Measurements from ENCODE around the gene SEPTIN1.
"Not testable (repeated sequence)": the region's sequence is repeated elsewhere in the genome, so short reads cannot be mapped to it uniquely, and the experiment has no call there.

The SEPTIN1 gene

DNA sequence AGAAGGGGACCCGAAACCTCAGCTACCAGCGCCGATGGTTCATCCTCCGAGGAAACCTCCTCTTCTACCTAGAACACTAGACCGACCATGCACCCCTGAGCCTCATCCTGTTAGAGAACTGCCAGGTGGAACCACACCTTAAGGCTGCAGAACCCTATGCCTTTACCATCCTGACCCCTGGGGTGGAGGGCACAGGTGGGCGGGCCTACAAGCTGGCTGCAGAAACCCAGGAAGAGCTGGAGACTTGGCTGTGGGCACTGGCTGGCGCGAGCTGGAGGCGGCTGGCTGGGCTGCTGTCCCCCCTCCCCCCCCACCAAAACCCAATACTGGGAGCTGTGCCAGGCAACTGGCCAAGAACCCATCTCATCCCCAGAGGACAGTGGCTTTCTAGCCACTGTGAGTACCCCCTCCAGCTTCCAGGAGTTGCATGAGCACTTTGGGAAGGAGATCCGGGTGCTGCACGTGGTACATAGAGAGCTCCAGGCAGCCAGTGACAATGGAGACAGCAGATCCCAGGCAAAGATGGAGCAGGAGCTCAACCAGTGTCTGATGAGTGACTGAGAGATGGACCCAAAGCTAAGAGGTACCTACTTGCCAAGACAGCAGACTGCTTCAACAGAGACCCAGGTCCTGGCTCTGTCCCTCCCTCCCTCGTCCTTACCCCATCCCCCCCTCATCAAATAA, 25.8 kb downstream of the SEPTIN1 start:
- DNase-seq = no peak

DNA sequence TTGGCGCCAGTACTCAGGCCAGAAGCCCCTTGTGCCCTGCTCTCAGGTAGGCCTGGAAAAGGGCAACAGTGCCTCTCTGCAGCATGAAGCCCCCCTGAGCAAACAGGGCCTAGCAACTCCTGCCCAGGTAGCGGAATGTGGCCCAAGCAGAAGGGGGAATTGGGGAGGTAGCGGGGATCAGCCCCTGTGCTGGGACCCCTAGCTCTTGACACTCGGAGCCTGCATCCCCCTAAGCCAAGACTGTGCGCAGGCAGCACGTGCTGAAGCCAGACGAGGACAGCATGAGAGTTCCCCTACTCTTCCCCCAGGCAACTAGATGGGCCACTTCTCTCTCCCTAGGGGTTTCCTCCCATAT, 26.4 kb downstream of the SEPTIN1 start:
- no peak for DNase-seq

DNA sequence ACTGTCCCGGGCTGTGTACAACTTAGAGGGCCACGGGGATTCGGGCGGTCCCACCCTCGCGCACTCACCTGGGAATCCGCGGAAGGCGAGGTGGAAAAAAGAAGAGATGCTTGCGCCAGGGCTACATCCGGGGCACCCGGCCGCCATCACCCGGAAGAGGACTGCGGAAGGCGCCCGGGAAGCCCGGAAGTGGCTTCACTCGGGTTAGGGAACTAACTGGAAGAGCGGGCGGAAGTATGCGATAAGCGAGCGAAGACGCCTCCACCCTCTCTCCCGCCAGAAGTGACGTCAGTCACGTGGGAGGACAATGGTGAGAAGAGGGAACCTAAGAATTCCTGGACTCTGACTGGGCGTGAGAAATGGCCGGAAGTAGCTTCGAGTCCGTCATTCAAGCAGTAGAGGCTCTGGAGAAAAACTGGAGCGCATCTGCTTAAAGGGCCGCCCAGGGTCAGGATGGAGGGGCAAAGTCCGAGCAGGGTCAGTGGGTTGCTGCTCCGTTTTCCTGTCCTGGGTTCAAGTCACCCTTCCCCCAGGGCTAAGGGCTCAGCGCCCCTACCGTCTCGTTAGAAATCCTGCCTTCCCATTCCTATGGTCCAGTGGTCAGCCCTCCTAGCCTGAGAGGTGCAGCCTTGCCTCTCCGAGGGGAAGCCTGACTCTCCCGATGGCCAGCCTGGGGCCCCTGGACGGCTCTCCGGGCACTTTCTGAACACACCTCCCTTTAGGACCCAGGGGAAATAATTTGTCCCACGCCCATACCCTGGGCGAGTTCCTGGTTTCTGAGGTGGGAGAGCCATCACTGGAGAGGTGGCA, 27.0 kb downstream of the SEPTIN1 start, which contains the start of gene CD2BP2:
Gene CD2BP2, minus strand, starts transcription at position 165 of the 810 bp plus-strand sequence. CDS start 627 bp downstream, outside the sequence.
- DNase-seq = peak; percentile 90

DNA sequence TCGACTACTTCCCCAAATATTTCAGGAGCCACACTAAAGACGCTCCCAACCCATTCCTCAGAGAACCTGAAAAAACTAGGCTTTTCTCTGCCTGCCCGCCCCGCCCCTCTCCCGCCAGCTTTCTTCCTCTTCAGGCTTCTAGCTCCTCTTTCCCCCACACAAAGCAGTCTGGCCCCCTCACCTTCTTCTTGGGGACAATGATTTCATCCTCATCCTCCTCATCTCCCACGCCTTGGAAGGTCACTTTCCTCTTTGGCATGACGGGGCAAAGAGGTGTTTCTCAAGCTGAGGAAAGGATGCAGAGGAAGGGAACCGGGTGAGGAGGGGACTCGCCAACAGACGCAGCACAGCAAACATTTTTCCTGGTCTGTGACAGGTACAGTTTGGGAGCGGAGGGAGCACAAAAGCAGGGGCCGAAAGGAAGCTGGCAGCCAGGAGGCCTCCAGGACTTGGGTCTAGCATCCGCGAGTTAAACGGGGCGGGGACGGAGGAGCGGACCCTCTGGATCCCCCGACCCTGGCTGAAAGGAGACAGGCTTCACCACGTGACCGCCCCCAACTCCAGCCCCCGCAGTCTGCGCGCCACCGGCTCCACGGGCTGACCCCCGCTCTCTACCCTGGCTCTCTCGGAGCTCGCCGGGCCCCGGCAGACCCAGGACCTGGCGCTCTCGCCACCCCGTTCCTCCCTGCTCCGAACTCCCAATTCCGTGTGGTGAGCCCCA, 27.8 kb downstream of the SEPTIN1 start:
- no peak for DNase-seq

DNA sequence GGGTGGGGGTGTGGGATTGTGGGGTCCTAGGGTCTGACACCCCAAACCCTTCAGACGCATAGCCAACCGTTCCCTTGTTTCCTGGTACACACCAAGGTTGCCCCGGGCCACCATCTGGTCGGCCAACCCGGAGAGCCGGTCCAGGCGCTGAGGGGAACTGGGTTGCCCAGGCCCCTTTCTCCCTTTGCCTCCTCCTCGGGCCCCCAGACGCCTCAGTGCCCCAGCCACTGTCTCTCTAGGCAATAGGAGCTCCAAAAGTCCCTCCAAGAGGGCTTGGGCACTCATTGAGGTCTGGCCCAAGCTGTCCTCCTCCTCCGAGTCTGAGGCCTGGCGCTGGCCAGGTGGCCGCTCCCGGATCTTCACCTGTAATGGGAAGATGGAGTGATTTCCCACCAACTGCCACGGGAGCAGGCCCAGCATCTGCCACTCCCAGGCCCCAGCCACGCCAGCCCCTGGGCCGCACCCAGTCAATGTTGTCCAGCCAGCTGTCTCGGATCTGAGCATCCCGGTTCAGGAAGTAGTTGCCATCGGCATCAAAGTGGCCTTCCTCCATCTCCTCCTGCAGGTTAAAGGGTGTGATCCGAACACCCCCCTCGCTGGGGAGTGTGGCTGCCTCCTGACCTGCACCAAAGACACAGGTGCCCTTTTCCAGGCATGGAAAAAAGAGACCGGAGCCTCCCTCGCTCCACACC, 28.8 kb downstream of the SEPTIN1 start:
- DNase-seq = no peak

DNA sequence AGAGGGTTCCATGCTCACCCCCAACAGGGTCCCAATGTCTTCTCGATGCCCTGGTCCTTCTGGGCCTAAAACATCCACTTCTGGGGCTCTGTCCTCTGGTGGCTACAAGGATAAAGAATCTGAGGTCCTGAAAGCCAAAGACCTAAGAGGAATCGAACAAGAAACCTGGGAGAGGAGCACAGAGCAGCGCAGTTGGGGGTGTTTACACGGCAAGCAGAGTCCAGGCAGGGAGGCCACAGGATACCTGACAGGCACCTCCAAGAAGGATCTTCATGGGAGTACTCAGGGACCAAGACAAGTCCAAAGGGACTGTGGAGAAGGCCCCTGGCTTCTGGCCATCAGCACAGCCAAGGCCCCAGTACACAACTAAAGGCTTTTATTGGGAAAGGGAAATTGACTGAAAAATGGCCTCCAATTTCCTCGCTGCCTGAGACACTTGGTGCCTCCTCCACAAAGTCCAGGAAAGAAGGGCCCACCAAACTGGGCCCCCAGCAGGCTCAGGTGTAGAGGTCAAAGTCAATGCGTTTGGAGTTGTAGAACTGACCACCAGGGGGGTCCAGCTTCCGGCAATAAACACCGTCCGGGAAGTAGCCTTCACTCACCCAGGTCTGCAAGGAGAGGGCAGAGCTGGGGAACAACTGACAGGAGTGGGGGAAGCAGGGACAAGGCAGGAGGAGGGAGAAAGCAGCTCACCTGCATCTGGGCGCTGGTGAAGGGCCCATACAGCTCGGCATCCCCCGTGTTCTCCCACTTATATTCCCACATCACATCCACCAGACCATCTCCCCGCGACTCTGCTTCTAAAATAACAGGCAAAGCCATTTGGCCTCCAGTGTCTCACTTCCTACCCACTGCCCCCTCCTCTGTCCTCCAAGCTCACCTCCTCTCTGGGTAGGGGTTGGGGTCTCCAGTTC, 29.6 kb downstream of the SEPTIN1 start:
- no peak for DNase-seq

DNA sequence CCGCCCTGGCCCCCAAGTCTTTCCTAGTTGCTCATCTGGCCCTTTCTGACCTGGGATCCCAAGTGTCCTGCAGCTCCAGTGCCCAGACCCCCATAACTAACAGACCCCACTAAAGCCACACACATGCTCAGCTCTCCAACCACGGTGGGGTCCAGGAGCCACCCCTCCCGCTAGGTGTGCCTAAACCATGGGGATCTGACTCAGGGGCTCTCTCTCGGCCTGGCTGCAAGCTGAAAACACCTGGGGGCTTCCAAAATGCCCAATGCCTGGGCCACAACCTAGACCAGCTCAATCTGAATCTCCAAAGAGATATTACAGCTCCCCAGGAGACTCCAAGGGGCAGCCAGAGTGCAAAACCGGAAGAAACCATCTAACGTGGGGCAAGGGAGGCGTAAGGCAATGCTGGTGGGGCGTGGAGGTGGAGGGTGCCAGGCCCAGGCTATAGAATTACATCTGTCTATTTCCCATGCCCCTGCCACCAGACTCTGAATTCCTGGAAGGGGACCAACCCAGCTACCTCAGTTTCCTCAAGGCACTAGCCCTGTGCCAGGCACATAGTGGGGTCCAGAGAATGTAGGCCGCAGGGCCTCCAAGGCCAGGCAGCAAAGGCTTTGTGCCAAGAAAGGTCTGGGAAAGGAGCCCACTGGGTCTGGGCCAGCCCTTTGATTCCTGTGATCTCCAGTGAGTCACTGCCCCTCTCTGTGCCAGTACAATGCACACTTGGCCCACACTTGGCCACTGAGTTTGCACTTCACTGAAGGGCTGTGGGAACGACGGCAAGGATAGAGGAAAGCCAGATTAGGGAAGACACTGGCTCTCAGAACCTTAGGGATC, 30.6 kb downstream of the SEPTIN1 start:
- DNase-seq = no peak

DNA sequence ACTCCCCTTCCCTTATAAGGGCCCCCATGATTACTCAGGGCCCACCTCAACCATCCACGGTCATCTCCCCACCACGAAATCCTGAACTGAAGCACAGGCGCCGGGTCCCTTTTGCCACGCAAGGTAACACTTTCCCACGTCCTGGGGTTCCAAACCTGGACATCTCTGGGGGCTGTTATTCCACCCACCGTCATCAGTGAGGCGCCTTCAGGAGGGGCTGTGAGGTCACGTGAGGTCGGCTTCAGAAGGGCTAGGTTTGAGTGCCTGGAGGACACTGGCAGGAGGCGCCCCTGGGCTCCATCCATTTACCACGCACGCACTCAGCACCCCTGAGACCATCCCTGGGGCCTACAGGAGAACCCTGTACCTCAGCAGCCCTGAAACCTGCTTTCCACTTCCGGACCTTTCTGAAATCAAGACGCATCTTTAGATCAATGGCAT, 31.3 kb downstream of the SEPTIN1 start:
- DNase-seq = no peak

DNA sequence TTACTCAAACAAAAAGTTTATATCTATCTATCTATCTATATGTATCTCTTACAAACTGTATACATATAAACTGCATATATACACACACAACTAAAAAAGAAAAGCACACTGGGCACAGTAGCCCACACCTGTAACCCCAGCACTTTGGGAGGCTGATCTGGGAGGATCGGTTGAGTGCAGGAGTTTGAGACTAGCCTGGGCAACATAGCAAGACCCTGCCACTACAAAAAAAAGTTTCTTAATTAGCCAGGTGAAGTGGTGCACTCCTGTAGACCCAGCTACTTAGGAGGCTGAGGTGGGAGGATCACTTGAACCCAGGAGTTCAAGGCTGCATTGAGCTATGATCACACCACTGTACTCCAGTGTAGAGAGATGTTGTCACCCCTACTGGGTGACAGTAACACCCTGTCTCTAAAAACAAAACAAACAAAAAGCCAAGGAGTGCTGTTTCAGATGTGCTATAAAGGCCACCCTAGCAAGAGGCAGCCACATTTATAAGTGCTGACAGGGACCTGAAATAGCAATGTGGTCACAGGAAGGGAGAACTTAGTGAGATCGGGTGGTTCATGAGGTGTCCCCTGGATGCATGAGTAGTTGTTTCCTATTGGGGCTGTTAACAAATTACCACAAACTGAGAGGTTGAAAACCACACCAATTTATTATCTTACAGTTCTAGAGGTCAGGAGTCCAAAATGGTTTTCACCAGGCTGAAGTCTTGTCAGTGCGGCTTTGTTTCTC, 32.1 kb downstream of the SEPTIN1 start:
- no peak for DNase-seq

DNA sequence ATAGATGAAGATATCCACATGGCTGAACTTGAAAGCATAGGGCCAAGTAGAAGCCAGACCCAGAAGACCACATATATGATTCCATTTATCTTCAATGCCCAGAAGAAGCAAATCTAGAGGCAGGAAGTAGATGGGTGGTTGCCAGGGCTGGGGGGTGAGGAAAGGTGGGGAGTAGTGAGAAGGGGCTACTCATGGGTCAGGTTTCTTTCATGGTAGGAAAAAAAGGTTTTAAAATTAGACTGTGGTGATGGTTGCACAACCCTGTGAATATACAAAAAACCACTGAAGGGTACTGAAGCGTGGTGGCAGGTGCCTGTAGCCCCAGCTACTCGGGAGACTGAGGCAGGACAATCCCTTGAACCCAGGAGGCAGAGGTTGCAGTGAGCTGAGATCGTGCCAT, 32.7 kb downstream of the SEPTIN1 start:
- no peak for DNase-seq

DNA sequence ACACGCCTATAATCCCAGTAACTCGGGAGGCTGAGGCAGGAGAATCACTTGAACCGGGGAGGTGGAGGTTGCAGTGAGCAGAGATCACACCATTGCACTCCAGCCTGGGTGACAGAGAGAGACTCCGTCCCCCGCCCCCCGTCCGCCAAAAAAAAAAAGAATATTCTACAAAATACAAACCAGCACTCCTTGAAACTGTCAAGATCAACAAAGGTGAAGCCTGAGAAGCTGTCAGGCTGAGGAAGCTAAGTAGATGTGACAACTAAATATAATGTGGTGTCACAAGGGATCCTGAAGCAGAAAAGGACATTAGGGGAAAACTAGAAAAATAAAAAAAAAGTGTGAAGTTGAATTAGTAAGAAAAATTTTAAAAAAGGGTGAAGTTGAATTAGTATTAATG, 33.4 kb downstream of the SEPTIN1 start:
- DNase-seq = no peak

DNA sequence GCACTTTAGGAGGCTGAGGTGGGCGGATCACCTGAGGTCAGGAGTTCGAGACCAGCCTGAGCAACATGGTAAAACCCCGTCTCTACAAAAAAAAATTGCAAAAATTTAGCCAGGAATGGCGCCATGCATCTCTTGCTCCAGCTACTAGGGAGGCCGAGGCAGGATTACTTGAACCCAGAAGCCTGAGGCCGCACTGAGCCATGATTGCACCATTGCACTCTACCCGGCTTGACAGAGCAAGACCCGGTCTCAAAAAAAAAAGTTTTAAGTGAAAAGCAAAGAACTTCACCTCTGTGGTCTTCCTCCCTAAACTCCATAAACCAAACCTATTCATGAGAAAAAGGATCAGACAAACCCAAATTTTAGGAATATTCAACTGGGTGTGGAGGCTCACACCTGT, 34.2 kb downstream of the SEPTIN1 start:
- no peak for DNase-seq

DNA sequence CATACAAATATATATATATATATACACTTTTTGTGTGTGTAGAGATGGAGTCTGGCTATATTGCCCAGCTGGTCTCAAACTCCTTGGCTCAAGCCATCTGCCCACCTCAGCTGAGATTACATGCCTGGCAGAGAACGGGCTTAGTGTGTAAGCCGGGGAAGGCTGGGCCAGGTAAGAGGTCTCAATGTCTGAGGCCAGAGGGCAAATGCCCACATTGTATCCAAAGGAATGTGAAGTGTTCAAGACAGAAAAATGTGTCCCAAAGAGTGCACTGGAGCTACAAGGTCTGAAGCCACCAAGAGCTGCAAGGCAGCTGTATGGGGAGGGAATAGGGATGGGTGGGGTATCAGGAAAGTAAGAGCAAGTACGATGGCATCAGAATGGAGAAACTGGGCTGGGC, 36.1 kb downstream of the SEPTIN1 start:
- DNase-seq = no peak

DNA sequence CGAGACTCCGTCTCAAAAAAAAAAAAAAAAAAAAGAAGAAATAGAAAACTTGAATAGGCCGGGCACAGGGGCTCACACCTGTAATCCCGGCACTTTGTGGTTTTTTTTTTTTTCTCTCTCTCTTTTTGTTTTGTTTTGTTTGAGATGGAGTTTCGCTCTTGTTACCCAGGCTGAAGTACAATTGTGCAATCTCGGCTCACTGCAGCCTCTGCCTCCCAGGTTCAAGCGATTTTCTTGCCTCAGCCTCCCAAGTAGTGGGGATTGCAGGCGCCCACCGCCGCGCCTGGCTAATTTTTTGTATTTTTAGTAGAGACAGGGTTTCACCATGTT, 38.9 kb downstream of the SEPTIN1 start:
- DNase-seq = not testable (repeated sequence)

DNA sequence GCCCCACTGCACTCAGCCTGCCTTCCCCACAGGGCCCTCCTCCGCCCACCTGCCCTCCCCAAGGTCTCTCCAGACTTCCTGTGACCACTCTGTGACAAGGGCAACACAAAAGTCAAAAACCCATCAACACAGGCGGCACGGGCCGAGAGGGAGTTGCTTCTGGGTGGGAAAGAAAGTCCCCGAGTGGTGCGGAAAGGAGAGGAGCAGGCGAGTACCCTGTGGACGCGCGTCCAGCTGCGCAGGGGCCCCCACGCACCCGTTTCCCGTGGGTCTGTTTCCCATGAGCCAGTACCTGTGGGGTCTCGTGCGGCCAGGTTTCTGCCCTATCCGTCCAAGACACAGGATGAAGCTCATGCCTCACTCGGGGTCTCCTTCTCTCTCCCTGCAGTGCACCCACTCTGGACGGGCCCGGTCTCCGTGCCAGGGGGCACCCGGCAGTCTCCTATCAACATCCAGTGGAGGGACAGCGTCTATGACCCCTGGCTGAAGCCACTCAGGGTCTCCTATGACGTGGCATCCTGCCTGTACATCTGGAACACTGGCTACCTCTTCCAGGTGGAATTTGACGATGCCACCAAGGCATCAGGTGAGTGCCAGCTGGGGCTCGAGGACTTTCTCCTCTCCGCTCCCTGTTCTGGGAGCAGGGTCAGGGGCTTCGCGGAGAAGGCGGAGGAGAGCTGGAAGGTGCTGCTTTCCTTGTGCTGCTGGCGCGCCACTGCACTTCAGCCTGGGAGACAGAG, 39.4 kb downstream of the SEPTIN1 start:
- DNase-seq = no peak

DNA sequence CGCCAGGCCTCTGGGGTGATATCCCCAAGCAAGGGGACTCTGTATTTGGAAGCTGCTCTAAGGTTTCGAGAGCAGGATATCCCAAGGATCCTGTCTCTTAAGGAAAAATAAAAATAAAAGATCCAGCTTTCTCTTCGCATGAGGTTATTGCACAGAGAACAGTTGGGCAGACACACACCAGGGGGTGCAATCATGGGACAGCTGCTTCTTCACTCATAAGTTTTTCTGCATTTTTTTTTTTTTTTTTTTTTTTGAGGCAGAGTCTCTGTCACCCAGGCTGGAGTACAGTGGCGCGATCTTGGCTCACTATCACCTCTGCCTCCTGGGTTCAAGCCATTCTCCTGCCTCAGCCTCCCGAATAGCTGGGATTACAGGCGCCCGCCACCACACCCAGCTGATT, 40.4 kb downstream of the SEPTIN1 start:
- not testable (repeated sequence) for DNase-seq

DNA sequence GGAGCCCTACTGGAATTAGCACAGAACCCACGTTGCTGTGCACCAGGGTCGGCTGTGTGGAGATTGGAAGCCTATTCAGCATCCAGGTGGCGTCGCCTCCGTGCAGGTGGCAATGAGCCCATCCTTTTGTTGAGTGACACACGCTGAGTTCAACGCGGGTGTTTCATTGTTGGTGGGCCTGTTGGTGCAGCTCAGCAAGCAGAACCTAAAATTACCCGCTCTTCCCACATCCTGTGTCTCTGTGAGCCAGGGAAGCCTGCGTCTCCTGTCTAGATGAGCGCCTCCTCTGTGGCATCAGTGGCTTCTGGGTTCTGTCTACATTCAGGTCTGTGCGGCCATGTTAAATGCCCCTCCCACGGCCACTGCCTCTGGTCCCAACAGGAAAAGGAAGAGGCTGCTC, 41.7 kb downstream of the SEPTIN1 start:
- no peak for DNase-seq

DNA sequence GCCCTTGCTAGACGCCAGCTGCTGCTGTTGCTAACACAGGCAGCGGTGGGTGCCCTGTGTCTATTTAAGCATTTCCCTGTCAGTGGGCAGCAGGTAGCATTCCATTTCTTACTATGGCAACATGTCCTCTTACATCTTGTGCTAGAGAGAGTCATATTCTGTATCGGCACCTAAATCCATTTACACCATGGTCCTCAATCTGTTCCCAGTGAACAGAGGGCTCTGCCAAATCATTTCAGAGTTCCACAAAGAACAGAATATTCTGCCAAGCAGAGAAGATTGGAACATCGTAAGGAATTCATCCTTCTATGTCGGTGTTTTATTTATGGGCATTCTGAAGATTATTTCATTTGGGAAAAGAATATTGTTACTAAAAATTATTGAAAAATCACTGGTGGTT, 43.6 kb downstream of the SEPTIN1 start:
- DNase-seq = not testable (repeated sequence)

DNA sequence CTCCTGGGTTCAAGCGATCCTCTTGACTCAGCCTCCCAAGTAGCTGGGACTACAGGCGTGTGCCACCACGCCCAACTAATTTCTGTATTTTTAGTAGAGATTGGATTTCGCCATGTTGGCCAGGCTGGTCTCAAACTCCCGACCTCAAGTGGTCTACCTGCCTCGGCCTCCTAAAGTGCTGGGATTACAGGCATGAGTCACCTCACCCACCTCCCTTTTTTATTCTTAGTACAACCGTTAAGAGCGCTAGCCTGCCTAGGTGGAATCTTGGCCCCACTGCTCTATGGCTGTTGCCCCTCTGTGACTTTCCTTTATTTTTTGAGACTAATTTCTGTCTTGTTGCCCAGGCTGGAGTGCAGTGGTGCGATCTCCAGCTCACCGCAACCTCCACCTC, 44.4 kb downstream of the SEPTIN1 start:
- DNase-seq = not testable (repeated sequence)

Measured in NCI-H1436 treated with DMSO at 0.1 percent for 48 hours (cell line).